NCI-H524 (cell line): ENCODE data around the gene VPS37D.
"Not testable (repeated sequence)": the region's sequence is repeated elsewhere in the genome, so short reads cannot be mapped to it uniquely, and the experiment has no call there.

Experiments
- DNase-seq, 2 experiments: peaks; one replicate each; lab custom pipeline; 2025; lab: John Stamatoyannopoulos, UW

VPS37D gene, protein sequence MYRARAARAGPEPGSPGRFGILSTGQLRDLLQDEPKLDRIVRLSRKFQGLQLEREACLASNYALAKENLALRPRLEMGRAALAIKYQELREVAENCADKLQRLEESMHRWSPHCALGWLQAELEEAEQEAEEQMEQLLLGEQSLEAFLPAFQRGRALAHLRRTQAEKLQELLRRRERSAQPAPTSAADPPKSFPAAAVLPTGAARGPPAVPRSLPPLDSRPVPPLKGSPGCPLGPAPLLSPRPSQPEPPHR

DNA sequence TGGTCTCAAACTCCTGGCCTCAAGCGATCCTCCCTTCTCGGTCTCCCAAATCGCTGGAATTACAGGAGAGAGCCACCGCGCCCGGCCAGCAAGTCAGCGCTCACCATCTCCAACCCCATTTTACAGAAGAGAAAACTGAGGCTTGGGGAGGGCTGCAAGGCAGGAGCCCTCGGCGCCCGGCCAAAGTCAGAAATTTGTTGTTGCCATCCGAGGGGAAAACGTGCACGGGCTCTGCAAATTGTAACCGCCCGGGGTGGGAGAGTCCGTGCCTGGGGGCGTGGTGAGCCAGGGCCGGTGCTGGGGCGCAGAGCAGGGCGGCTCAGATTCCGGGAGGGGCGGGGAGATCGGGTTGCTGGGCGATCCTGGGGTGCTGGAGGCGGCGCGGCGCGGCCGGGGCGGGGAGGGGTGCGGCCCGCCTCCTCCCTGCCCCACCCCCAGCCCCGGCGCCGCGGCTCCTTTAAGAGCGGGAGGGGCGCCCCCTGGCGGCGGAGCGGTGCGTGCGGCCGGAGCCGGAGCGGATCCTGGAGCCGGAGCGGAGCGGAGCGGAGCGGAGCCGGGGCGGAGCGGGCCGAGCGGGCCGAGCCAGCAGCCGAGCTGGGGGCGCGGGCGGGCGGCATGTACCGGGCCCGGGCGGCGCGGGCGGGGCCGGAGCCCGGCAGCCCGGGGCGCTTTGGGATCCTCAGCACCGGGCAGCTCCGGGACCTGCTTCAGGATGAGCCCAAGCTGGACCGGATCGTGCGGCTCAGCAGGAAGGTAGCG lies at the start of gene VPS37D:
Gene VPS37D, plus strand, starts transcription at position 488 of the 759 bp plus-strand sequence. Its CDS starts 128 bp downstream, at position 616.
- peak; percentile 46 to 77 for DNase-seq

DNA sequence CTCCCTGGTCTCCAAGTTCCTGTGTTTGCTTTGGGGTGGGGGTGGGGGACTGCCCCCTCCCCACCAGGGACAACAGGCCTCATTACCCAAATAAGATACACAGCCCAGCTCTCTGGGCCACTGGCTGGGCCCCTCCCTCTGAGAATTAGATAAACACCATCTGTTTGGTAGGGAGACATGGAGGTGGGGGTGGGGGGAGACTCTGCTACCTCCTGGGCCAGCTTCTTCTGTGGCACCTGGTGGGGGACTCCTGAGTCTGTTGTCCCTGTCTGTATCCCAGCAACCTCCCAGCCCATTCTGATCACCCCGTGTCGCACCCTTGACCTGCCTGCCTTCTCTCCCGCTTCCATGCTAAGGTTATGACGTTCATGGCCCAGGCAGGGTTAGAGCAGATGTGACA lies 49.1 kb upstream of the VPS37D start:
- peak; percentile 73 to 87 for DNase-seq

DNA sequence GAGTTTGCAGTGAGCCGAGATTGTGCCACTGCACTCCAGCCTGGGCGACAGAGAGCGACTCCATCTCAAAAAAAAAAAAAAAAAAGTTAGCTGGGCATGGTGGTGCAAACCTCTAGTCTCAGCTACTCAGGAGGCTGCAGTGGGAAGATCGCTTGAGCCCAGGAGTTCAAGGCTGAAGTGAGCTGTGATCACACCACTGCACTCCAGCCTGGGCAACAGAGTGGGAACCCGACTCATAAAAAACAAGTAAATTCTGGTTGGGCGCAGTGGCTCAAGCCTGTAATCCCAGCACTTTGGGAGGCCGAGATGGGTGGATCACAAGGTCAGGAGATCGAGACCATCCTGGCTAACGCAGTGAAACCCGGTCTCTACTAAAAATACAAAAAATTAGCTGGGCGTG lies 48.2 kb upstream of the VPS37D start:
- not testable (repeated sequence) for DNase-seq

DNA sequence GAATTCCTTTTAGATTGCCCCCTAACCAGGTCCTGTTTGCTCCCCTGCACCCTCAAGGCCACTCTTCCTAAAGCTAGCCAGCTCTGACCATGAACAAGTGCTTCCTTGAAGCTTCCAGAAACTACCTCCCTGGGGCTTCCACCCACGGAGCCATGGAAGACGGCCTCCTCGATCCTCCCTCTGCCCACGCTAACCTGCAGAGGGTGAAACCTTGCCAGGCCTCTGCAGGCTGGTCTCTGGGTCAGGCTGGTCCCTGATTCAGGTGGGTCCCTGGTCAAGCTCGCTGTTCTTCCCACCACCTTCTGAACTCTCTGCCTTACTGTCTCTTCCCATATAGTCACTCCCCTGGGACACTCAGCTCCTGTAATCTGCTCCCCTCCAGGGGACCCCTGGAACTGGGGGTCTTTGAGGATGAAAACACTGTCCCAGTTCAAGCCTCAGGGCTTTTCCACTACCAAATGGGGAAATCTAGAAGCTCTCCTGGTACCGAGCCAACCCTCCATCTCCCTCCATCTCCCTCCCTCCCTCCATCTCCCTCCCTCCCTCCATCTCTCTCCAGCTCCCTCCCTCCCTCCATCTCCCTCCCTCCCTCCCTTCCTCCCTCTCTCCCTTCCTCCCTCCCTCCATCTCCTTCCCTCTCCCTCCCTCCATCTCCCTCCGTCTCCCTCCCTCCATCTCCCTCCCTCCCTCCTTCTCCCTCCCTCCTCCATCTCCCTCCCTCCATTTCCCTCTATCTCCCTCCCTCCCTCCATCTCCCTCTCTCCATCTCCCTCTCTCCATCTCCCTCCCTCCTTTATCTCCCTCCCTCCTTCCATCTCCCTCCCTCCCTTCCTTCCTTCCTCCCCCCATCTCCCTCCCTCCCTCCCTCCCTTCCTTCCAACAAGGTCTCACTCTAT lies 46.2 kb upstream of the VPS37D start:
- DNase-seq, result no peak

DNA sequence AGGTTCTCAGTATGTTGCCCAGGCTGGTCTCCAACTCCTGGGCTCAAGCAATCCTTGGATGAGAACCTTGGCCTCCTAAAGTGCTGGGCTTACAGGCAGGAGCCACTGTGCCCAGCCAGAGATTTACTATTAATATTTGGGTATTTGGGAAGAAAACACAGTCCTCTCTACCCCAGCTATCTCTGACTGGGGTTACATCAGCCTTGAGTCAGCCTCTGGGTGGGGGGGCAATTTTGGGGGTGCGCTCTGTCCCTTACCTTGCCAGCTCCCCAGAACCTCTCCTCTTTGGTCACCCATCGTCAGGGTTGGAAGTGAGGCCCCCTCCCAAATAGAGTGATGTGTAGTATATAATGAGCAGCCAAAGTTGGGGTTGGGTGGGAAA lies 45.1 kb upstream of the VPS37D start:
- no peak for DNase-seq

DNA sequence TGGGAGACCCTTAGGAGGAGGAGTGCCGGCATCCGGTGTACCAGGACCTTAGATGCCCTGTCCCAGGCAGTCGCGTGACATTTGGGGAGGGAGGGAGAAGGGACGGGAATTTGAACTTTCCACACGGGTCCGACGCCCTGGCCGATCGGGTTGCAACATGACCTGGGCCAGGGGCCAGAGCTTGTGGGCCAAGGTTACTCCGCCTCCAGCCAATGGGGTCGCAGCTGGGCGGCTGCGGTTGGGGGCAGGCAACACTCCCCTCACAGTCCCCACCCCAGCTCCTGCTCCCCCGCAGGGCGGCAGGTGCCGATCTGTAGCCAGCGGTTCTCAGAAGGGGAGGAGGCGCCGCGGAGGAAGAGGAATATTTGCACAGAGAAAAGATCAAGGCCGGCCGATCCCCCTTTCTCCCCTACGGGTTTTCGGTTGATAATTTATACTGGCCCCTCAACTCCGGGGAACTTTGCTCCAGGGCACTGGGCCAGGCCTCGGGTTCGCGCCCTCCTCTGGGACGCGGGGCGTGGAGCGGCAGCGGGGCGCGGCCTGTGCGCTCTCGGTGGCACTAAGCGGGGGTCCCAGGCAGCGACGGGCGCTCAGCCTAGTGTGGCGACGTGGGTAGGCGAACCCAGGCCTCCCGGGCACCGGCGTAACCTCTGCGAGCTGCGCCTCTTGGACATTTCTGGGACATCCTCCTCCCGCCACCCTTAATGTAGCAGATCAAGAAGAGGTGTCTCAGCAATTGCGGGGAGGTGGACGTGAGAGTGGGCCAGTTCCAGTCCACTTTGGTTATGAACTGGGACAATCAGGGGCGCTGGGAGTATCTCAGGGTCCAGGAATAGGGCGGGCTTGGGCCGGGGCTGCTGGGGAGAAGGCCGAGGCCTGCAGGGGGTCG lies 44.5 kb upstream of the VPS37D start:
- no peak for DNase-seq

DNA sequence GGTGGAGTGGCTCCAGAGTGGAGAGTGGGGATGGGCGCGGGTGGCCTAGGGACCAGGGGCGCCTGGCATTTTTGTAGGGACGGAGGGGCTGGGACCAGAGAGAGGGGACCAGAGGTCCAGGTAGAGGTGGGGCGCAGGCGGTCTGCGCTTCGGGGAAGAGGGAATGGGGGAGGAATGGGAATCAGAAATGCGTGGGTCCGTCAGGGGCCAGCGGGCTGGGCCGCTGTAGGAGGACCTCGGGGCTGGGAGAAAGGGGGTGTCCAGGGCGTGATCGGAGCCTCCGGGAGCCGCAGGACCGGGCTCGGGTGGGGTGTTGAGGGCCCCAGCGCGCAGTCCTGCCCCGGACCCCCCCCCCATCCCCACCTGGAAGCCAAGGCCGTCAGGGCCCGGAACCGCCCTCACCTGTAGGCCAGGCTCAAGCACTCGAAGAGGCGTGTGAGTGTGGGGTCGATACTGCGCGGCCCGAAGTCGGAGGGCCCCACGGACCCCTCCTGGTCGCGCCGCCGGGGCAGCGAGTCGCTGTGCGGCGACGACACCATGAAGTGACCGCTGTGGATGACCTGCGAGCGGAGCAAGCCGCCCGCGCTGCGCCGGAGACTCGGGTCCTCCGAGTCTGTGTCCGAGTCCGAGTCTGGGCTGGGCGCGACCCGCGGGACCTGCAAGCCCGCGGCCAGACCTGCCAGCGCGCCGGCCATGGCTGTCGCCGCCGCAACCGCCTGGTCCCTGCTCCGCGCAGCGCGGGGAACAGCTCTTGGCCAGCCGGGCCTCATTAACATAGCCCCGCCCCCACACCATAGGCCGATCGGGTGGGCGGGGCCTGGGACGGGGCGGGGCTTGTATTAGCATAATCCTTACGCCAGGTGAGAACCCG lies 43.6 kb upstream of the VPS37D start, which contains the start of gene MLXIPL:
Gene MLXIPL, minus strand, starts transcription at position 725 of the 871 bp plus-strand sequence. Its CDS starts 30 bp downstream, at position 695.
- peak; percentile 56 to 81 for DNase-seq

DNA sequence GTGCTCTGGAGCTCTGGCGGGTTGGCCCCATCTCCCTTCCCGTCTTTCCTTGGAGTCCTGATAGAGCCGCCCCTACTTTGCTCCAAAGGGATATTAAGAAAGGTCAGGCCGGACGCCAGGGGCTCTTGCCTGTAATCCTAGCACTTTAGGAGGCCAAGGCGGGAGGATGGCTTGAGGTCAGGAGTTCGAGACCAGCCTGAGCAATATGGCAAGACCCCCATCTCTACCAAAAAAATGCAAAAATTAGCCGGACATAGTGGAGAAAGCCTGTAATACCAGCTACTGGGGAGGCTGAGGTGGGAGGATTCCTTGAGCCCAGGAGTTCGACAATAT lies 43.0 kb upstream of the VPS37D start:
- DNase-seq, result no peak

DNA sequence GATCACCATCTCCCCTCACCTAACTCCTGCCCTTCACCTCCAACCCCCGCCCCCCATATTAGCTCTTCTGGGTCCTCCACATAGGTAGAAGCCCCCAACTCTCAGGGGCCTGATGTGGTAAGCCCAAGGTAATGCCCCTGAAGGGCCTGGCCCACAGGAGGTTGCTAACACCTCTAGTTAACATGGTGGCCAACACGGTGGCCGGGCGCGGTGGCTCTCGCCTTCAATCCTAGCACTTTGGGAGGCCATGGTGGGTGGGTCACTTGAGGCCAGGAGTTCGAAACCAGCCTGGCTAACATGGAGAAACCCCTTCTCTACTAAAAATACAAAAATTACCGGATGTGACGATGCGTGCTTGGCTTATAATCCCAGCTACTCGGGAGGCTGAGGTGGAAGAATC lies 42.4 kb upstream of the VPS37D start:
- no peak for DNase-seq

DNA sequence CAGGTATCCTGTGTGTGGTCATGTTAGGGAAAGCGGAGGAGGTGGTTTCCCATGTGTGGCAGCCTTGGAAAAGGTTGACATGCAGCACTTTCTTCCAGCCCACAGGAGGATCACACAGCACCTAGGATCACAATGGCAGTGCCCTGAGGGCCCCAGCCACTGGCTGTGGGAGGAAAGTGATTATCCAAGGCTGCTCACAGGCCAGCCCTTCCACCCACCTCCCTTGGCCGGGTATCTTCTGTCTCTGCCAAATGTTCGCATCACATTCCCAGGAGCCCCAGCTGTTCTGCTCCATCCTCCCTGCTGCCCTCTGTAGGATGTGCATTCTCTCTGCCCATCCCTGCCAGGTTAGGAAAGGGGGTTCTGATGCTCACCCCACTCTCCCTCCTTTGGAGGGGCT lies 40.8 kb upstream of the VPS37D start:
- DNase-seq, result peak; percentile 33 to 76

DNA sequence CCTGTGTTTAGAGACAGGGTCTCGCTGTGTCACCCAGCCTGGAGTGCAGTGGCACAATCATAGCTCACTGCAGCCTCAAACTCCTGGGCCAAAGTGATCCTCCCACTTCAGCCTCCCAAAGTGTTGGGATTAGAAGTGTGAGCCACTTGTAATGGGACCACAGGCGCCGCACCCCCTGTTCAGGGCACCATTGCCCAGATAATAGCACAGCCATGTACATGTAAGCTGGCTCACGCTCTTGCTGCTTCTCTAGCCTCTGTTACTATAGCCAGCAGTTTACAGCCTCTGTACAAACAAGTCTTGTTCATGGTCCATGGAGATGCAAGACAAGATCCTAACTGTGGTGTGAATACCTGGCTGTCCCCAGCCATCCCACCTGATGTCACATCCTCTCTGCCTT lies 39.1 kb upstream of the VPS37D start:
- no peak for DNase-seq

DNA sequence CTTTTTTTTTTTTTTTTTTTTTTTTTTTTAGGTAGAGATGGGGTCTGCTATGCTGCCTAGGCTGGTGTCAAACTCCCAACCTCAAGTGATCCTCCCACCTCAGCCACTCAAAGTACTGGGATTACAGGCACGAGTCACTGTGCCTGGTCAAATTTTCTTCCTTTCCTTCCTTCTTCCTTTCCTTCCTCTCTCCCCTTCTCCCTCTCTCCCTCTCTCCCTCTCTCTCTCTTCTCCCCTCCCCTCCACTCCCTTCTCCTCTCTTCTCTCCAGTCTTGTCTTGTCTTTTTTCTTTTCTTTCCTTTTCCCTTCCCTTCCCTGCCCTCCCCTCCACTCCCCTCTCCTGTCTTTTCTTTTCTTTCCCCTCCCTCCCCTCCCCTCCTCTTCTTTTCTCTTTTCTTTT lies 36.1 kb upstream of the VPS37D start:
- no peak for DNase-seq

DNA sequence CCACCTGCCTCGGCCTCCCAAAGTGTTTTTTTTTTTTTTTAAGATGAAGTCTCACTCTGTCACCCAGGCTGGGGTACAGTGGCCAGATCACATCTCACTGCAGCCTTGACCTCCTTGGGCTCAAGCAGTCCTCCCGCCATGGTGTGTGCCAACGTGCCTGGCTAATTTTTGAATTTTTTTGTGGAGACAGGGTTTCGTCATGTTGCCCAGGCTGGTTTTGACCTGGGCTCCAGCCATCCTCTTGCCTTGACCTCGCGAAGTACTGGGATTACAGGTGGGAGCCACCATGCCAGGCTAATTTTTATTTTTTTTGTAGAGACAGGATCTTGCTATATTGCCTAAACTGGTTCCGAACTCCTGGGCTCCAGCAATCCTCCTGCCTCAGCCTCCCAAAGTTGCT lies 34.3 kb upstream of the VPS37D start:
- no peak for DNase-seq

DNA sequence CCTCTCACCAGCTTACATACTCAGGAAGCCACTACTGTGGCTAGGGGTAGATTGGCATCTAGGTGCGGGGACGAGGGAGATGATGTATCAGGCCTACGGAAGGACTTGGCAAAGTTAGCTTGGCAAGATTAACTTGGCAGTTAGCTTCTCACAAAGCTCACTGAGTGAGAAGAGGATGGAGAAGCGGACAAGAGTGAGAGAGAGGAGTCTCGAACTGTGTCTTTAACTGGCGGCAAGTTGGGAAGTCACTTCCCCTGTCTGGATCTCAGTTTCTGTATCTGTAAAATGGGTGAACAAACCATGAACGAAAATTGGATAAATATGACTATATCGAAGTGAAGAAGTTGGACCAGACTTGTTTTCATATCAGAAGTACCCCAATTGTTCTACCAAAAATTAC lies 33.8 kb upstream of the VPS37D start:
- no peak for DNase-seq

DNA sequence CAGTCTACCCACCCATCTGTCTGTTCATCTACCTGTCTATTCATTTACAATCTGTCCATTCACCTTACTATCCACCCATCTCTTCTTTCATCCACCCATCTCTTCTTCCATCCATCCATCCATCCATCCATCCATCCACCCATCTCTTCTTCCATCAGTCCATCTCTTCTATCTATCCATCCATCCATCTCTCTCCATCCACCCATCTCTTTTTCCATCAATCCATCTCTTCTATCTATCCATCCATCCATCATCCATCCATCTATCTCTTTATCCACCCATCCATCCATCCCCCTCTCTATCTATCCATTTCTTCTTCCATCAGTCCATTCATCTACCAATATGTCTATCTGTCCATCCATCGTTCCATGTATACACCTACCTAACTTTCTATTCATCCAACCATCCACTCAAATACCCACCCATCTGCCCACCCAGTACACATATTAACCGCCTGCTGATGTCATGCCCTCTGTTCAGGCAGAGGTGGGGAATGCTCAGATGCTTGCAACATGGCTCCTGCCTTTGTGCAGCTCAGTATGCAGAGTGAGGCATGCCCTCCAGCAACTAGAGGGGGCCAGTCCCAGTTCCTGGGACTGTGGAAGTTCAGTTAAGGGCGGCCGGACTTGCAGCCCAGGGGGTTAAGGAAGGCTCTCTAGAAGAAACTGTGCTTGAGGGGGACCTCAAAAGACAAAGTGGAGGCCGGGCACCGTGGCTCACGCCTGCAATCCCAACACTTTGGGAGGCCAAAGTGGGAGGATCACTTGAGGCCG lies 32.0 kb upstream of the VPS37D start:
- no peak for DNase-seq

DNA sequence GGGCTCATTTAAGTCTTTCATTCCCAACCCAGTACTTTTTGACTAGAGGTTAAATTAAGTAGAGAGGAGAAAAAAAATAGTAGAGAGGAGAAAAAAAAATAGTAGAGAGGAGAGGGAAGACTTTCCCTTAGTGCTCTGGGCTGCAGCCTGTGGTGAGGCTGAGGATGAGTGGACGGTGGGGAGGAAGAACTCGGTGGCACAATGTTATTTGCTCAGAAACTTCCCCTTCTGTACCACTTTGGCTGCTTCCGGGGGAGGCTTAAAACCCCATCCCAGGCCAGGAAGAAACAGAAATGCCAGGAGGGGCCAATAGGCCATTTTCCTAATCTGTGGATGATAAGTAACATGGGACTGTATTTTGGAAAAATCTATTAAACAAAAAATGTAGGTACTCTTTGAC lies 28.7 kb upstream of the VPS37D start:
- DNase-seq, result no peak

DNA sequence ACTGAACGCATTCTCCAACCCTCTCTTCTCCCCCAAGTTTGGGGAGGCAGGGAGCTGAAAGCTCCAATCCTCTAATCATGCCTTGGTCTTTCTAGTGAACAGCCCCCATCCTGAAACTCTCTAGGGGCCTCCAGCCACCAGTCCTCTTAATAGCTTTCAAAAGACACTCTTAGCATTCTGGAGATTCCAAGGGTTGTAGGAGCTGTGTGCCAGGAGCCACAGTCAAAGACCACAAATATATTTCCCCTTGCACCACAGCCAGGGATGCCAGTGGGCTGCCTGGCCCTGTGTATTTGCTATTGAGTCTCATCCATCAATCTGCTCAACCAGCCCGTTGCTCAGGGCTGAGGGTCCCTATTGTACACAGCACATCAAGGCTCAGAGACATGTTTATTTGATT lies 24.8 kb upstream of the VPS37D start:
- no peak for DNase-seq

DNA sequence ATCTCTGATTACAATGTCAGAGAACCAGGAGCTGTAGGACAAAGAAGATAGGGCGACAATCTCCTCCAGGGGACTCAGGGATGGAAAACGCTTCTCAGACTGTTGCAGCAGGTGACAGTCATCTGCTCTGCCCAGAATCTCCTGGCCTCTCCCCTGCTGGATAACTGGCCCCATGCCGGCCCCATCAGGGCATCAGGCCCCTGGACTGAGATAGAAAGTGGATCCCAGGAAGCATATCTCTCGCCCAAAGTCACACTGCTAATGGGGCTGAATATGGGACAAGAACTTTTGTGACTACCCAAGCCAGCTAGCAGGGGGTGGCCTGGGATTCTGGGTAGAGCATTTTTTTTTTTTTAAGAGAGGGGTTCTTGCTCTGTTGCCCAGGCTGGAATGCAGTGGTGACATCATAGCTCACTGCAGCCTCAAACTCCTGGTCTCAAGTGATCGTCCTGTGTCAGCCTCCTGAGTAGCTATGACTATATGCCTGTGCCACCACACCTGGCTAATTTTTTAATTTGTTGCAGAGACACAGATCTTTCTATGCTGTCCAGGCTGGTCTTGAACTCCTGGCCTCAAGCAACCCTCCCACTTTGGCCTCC lies 22.8 kb upstream of the VPS37D start:
- DNase-seq, result no peak

DNA sequence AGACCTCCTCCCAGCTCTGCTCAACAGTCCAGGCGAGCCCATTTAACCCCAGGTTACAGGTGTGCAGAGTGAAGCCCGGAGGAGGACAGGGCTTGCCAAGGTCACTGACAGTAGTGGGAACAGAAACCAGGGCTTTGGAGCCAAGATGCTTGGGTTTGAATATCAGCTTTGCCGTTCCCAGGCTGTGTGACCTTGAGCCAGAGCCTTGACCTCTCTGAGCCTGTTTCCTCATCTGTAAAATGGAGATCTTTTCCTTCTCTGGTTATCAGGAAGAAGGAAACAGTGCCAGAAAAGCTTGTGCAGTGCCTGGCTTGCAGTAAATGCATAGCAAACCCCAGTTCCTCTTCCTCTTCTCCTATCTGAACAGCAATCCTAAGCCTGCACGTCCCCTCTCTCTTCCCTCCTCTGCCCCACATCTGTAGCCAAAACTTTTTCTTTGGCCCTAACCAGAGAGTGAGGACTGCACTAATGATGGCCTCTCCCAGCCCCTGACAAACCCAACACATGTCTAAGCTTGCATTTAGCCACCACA lies 21.9 kb upstream of the VPS37D start:
- no peak for DNase-seq
